GM12873 (cell line): ENCODE measurements around the gene FRMD8.

Source experiments
- TF ChIP-seq, protein P1 (sequence below): IDR thresholded peaks from 2 replicates; pipeline ENCODE4 v1.5.1; 2012; ENCODE audit warnings: low read depth, mild to moderate bottlenecking, moderate library complexity, low read length, control low read depth; ENCODE audit not compliant: insufficient read depth; ENCODE audit errors: missing control alignments

Gene FRMD8

DNA sequence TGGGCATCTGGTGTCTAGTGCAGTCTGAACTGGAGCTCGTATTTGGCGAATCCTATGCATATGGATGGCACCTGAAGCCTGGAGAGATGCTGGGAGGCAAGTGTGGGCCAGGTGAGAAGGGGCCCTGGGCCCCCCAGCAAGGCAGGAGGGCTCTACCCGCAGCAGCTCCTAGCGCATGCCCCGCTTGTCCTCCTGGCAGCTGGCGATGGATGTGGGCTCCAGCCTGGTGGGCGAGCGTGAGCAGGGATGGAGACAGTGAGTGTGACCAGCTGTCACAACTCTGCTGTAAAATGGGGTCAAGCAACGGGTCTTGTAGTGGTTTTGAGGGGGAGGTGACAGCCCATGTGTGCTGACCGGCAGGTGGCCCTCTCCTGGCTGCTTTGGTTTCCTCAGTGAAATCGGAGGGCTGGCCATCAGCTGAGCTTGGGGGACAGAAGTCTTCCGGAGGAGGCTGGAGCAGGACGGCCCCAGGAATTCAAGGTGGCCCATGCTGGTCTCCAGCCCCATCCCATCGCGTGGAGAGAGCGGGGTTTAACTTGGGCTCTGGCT lies 12.0 kb downstream of the FRMD8 start:
- TF ChIP-seq, protein P1, sequence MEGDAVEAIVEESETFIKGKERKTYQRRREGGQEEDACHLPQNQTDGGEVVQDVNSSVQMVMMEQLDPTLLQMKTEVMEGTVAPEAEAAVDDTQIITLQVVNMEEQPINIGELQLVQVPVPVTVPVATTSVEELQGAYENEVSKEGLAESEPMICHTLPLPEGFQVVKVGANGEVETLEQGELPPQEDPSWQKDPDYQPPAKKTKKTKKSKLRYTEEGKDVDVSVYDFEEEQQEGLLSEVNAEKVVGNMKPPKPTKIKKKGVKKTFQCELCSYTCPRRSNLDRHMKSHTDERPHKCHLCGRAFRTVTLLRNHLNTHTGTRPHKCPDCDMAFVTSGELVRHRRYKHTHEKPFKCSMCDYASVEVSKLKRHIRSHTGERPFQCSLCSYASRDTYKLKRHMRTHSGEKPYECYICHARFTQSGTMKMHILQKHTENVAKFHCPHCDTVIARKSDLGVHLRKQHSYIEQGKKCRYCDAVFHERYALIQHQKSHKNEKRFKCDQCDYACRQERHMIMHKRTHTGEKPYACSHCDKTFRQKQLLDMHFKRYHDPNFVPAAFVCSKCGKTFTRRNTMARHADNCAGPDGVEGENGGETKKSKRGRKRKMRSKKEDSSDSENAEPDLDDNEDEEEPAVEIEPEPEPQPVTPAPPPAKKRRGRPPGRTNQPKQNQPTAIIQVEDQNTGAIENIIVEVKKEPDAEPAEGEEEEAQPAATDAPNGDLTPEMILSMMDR = no peak

DNA sequence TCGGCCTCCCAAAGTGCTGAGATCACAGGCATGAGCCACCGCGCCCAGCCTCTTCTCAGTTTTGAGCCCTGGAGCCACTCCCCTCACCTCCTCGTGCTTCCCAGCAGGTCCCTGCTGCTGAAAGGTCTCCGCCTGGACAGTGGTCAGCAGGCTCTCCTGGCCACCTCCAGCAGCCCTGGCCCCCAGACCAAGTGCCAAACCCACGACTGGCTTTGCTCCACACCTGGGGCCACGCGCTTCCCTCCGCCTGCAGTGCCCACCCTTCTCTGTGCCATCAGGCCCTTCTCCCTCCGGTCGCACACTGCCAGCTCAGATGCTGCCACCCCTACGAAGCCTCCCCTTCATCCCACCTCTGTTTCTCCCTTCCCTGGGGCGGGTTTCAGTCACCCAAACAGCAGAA lies 12.8 kb downstream of the FRMD8 start:
- TF ChIP-seq, protein P1 = no peak

DNA sequence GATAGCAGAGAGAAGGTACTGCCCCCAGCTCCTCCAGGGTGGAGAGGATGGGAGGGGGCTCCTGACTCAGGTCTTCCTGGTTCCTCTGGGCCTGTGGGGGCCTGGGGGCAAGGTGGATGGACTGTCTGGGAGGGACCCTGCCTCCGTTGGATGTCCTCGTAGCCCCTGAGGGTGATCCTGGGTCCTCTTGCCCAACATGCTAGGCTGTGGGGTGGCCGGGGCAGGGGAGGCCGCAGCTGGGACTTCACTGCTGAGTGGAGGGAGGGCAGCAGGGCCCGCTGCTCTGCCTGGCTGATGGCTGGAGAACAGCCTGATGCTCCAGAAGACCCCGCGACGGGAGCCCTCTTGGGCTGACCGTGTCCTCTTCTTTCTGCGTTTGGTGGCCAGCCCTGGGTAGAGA lies 13.4 kb downstream of the FRMD8 start:
- TF ChIP-seq, protein P1 = no peak

DNA sequence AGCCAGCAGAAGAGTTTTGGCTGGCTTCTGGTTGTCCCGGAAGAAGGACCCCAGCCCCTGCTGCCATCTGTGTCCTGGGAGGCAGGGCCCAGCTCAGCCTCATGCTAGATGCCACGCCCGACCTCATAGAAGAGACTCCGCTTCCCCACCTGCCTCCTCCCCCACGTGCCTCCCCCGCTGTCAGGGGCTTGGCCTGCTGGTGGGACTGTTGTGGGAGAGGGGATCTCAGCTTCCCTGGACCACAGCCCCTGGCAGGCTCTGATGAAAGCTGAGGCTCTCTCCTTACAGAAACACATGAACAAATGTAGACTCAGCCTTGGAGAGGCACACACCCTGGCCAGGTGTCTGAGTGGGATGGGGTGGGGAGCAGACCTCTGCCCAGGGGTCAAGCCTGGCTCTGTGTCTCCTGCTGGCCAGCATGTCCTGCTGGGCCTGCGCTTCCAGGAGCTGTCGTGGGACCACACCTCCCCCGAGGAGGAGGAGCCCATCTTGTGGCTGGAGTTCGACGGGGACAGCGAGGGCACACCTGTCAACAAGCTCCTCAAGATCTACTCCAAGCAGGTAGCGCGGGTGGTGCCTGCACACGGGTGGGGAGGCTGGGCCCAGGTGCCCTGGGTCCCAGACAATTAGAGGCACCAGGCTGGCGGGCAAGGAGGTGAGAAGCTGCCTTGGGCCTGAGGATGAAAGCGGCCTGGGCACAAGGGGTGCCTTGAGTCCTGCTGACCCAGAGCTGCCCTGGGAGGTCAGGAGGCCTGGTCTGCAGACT lies 14.1 kb downstream of the FRMD8 start:
- TF ChIP-seq, protein P1 = no peak

DNA sequence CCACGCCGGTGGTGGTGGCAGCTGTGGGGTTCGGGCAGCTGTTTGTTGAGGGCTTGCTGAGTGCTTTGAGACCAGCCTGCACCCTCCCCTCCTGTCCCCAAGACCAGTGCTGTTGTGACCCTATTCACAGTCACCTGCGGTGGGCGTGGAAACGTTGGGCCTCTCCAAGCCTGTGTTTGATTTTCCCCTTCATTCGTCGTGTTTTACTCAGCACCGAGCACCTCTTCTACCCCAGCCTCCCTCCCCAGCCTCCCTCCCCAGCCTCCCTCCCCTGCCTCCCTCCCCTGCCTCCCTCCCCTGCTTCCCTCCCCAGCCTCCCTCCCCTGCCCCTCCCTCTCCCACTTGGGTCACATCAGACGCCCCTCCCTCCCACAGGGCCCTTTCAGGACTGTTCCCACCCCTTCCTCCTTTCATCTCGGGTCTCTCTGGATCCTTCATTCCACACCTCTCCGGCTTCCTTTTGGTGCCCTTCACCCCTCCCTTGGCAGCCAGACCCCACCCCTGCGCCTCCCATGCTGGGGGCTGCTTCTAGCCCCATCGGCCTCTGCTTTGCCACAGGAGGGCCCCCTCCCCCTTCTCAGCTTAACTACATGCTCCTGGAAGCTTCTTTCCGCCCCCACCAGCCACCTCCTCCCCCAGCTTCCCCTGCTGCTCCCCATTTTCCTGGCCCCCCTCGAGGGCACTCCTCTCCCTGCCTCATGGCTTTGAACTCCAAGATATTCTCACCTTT lies 14.8 kb downstream of the FRMD8 start:
- TF ChIP-seq, protein P1 = no peak

DNA sequence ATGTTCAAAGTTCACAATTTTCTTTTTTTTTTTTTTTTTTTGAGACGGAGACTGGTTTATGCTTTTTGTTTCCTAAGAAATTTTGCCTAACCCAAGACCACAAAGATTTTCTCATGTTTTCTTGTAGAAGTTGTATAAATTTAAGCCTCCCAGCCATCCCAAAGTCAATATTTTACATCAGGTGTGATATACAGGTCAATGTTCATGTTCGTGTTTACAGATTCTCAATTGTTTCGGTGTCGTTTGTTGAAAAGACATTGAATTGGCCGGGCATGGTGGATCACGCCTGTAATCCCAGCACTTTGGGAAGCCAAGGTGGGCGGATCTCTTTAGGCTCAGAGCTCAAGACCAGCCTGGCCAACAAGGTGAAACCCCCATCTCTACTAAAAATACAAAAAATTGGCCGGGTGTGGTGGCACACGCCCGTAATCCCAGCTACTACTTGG lies 15.4 kb downstream of the FRMD8 start:
- TF ChIP-seq, protein P1 = no peak

DNA sequence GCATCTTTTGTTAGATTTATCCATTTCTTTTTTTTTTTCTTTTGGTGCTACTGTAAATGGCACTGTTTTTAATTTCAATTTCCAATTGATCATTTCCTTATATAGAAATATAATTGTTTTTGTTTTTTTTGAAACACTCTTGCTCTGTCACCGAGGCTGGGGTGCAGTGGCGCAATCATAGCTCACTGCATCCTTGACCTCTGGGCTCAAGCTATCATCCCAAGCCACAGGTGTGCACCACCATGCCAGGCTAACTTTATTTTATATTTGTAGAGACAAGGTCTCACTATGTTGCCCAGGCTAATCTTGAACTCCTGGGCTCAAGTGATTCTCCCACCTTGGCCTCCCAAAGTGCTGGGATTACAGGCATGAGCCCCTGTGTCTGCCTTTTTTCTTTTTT lies 16.4 kb downstream of the FRMD8 start:
- TF ChIP-seq, protein P1 = no peak
